Chondrocyte (in vitro differentiated cells): ENCODE results near the gene ADGRF4. TPM values are rescaled to one million over a fixed set of nuclear protein-coding genes. Genes with fewer than 3 reads are reported as not detected.

ENCODE experiments used
- DNase-seq: peaks from one replicate; pipeline ENCODE4 v3.0.0; 2021; ENCODE audit warnings: mixed read lengths, low spot score
- H3K27ac Mint-ChIP-seq: one replicate; pipeline ENCODE4 v1.8.0; 2021; ENCODE audit warnings: mild to moderate bottlenecking, moderate library complexity, mixed read lengths; ENCODE audit not compliant: unreplicated experiment
- H3K27me3 Mint-ChIP-seq: 2 replicates; pipeline ENCODE4 v1.8.0; 2021; ENCODE audit warnings: low read depth, mixed read lengths
- H3K36me3 Mint-ChIP-seq: 2 replicates; pipeline ENCODE4 v1.8.0; 2021; ENCODE audit warnings: low read depth, mixed read lengths
- H3K4me1 Mint-ChIP-seq: 2 replicates; pipeline ENCODE4 v1.8.0; 2021; ENCODE audit warnings: low read depth, mild to moderate bottlenecking, mixed read lengths
- H3K4me3 Mint-ChIP-seq: one replicate; pipeline ENCODE4 v1.8.0; 2021; ENCODE audit warnings: mild to moderate bottlenecking, moderate library complexity, mixed read lengths; ENCODE audit not compliant: unreplicated experiment
- H3K9me3 Mint-ChIP-seq: 2 replicates; pipeline ENCODE4 v1.8.0; 2021; ENCODE audit warnings: low read depth, mixed read lengths
- long read RNA-seq: library from polyadenylated mRNA; stranded (forward); transcript quantifications from one replicate; pipeline ENCODE4 v2.0.0, GENCODE V29; 2021
- total RNA-seq: library from RNA; stranded (reverse); gene quantifications from 3 replicates; pipeline ENCODE4 v1.2.1, GENCODE V29; 2021
- TF ChIP-seq, protein P1 (sequence below): fragments of 200-600 bp; sonication (generic); IDR thresholded peaks from 2 replicates; pipeline ENCODE4 v1.5.0; 2021; ENCODE audit warnings: antibody characterized with exemption, mild to moderate bottlenecking, moderate library complexity

ADGRF4 gene, protein sequence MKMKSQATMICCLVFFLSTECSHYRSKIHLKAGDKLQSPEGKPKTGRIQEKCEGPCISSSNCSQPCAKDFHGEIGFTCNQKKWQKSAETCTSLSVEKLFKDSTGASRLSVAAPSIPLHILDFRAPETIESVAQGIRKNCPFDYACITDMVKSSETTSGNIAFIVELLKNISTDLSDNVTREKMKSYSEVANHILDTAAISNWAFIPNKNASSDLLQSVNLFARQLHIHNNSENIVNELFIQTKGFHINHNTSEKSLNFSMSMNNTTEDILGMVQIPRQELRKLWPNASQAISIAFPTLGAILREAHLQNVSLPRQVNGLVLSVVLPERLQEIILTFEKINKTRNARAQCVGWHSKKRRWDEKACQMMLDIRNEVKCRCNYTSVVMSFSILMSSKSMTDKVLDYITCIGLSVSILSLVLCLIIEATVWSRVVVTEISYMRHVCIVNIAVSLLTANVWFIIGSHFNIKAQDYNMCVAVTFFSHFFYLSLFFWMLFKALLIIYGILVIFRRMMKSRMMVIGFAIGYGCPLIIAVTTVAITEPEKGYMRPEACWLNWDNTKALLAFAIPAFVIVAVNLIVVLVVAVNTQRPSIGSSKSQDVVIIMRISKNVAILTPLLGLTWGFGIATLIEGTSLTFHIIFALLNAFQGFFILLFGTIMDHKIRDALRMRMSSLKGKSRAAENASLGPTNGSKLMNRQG
- total RNA-seq = not detected in 3 replicates
- long read RNA-seq = 0 reads

DNA sequence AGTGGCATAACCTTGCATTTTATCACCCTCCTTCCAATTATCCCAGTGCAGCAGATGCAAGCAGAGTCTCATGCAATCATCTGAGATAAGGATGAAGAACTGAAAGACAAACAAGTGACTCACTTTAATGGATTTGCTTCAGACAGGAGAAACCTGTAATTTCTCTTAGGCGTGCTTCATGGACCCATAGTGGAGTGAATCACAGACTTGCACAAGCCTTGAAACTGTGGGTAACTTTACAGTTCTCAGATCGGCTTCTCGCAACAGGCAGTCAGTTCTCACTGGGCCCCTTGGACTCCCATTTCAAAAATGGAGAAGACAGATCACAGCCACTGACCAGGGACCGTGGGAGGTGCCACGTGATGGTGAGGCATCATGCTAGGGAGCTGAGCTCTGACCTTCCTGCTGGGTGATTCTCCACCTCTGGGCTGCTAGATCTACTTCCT, at the start of gene ADGRF4:
Gene ADGRF4, plus strand, starts transcription at position 239 of the 446 bp plus-strand sequence. CDS start 8,666 bp downstream, outside the sequence.
- no peak for DNase-seq
- Mint-ChIP-seq H3K27ac (no peak within 1 kb of the TSS), H3K36me3 (no peaks in the 10 kb centered on the region), H3K4me3 (no peak within 1 kb of the TSS), H3K9me3 (no peaks in the 10 kb centered on the region), H3K4me1 (peaks cover 6% of the 10 kb centered on the region), H3K27me3 (peaks cover 2% of the 10 kb centered on the region)
- TF ChIP-seq, protein P1, sequence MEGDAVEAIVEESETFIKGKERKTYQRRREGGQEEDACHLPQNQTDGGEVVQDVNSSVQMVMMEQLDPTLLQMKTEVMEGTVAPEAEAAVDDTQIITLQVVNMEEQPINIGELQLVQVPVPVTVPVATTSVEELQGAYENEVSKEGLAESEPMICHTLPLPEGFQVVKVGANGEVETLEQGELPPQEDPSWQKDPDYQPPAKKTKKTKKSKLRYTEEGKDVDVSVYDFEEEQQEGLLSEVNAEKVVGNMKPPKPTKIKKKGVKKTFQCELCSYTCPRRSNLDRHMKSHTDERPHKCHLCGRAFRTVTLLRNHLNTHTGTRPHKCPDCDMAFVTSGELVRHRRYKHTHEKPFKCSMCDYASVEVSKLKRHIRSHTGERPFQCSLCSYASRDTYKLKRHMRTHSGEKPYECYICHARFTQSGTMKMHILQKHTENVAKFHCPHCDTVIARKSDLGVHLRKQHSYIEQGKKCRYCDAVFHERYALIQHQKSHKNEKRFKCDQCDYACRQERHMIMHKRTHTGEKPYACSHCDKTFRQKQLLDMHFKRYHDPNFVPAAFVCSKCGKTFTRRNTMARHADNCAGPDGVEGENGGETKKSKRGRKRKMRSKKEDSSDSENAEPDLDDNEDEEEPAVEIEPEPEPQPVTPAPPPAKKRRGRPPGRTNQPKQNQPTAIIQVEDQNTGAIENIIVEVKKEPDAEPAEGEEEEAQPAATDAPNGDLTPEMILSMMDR = no peak

DNA sequence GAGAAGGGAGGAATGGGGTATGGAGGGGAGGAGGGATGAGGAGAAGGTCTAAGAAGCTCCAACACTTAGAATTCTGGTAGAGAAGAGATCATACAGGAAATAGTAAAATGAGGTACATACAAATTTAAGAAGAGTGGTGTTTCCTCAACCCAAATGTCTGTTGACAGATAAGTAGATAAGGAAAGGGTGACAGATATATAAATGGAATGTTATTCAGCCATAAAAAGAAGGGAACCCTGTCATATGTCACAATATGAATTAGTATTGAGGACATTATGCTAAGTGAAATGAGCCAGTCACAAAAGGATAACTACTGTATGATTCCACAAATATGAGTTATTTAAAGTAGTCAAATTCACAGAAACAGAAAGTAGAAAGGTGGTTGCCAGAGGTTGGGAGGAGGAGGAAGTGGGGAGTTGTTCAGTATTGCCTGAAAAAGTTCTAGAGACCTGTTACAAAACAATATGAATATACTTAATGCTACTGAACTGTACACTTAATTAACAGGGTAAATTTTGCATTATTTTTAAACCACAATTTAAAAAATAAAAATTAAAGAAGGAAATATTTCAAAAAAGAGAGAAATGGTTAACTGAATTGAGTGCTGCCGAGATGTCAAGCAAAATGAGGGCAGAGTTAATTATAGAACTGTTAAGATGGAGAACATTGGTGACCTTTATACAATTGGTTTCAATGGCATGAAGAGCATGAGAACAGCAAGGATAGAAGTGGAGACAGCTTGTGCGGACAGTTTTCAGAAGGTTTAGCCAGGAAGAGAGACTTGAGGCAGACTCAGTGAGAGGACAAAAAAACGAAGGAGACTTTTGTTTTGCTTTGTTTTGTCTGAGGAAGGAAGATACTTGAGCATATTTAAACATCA, 47.6 kb upstream of the ADGRF4 start:
- Mint-ChIP-seq H3K4me3 (no peak overlapping the region), H3K4me1 (no peaks in the 10 kb centered on the region), H3K36me3 (no peaks in the 10 kb centered on the region), H3K9me3 (no peaks in the 10 kb centered on the region), H3K27ac (no peak overlapping the region), H3K27me3 (no peaks in the 10 kb centered on the region)
- DNase-seq = no peak
- TF ChIP-seq, protein P1 = no peak

DNA sequence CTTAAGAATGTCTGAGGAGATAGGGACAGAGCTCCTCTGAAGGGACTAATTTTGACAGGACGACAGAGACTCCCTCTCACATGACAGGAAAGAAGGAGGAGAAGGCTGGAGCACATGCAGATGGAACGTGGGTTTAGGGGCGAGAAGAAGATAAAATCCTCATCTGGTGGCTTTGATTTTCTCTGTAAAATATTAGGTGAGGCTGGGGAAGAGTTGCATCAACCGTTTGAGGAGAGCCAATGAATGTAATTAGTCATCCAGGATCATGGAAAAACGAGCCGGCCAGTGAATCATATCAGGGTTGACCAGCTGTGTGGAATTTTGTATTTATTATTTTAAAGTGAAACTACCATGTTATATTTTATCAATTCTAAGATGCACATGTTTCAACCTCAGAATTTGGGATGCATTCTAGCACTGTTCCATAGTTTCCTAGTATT, 46.9 kb upstream of the ADGRF4 start:
- TF ChIP-seq, protein P1 = no peak
- H3K9me3 Mint-ChIP-seq = no peaks in the 10 kb centered on the region

DNA sequence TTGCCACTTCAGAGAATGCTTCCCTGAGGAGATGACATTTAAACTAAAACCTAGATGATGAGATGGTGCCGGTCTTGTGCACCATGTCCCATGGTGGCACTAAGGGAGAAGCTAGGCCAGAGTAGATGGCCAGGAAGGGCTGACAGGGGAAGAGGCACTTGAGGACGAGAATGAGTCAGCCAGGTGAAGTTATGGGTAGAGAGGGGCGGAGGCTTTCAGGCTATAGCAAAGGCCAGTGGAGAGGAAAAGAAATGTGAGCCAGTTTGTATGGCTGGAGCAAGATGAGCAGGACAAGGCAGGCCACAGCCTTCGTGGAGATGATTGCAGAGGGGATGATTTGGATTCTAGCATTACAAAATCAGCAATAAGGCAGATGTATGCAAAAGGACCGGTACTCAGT, 44.7 kb upstream of the ADGRF4 start:
- Mint-ChIP-seq H3K27me3 (no peaks in the 10 kb centered on the region), H3K9me3 (no peaks in the 10 kb centered on the region), H3K27ac (no peak overlapping the region), H3K4me3 (no peak overlapping the region), H3K4me1 (no peaks in the 10 kb centered on the region), H3K36me3 (no peaks in the 10 kb centered on the region)
- DNase-seq = no peak
- TF ChIP-seq, protein P1 = no peak

More for the DNA sequence above, 46.9 kb upstream of the ADGRF4 start:
- Mint-ChIP-seq H3K4me1 (no peaks in the 10 kb centered on the region), H3K36me3 (no peaks in the 10 kb centered on the region), H3K27me3 (no peaks in the 10 kb centered on the region), H3K4me3 (no peak overlapping the region), H3K27ac (no peak overlapping the region)
- no peak for DNase-seq
